ENCODE data around the gene CLTCL1.

DNA sequence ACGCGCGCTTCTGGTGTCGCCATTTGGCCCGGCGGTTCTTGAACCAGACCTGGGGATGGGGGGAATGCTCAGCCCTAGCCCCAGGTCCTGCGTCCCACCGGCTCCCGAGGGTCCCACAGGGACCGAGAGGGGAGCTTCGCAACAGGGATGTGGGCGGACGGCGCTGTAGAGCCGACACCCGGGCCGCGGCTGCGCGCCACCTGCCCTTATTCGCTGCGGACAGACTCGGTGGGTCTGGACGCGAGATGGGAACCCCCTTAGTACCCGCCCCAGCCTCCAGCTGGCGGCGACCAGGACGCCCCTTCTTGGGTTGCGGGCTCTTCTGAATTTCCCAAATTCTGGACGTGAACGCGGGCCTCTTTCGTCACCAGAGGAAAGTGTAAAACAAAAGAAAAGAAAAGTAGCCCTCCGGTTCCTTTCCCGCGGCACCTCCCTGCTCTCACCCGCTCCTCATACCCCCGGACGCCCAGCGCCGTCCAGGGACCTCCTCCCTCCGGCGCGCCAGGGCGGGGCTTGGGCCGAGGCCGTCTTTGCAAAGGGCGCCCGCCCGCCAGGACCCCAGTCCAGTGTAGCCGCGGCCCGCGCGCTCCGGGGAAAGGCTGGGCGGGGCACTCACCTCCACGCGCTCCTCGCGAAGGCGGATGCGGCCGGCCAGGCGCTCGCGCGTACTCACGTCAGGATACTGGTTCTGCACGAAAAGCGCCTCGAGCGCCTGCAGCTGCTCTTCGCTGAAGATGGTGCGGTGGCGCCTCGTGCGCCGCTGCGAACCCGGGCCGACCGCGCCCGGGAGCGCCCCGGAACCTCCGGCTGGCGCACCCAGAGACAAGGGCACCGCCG lies 142.3 kb downstream of the CLTCL1 start:
- TF ChIP-seq, protein P1, sequence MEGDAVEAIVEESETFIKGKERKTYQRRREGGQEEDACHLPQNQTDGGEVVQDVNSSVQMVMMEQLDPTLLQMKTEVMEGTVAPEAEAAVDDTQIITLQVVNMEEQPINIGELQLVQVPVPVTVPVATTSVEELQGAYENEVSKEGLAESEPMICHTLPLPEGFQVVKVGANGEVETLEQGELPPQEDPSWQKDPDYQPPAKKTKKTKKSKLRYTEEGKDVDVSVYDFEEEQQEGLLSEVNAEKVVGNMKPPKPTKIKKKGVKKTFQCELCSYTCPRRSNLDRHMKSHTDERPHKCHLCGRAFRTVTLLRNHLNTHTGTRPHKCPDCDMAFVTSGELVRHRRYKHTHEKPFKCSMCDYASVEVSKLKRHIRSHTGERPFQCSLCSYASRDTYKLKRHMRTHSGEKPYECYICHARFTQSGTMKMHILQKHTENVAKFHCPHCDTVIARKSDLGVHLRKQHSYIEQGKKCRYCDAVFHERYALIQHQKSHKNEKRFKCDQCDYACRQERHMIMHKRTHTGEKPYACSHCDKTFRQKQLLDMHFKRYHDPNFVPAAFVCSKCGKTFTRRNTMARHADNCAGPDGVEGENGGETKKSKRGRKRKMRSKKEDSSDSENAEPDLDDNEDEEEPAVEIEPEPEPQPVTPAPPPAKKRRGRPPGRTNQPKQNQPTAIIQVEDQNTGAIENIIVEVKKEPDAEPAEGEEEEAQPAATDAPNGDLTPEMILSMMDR (IDR thresholded peaks at IDR 0.05): no peak
- no peak for TF ChIP-seq POLR2A (IDR thresholded peaks at IDR 0.05)
